ENCODE measurements around the gene LIPN. TPM values are rescaled to one million over a fixed set of nuclear protein-coding genes. Genes with fewer than 3 reads are reported as not detected.
A peak's percentile ranks its signal among the peaks of the same experiment; 100 is the strongest.

The LIPN gene
- total and polyA plus RNA-seq, 2 experiments from 2014 or later = 0.17 TPM; not detected in 1

- 35% methylated on average over 5 of the region's 5 CpGs for WGBS (ENCODE audit: low lambda C conversion rate, missing lambda C conversion rate)
- peak; percentile 73 for DNase-seq (ENCODE audit: low spot score)
- H2AFZ ChIP-seq = no peak overlapping the region
Measured at GRCh38 chr10:88810196-88810961, 50.6 kb downstream of the LIPN start.

DNA sequence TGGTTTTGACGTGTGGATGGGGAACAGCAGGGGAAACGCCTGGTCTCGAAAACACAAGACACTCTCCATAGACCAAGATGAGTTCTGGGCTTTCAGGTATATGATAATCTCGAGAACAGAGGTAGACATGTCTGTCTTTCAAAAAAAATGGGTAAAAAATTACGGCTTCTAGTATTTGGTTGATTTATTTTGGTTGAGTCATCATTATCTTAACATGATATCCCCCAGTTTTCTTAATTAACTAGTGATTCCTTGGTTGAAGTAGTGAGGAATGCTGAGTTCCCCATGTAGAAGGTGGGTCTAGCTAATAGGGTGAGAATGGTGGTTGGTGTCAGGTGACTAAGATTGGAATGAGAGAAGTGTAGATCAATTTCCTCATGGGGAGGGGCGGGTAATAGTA lies 53.4 kb downstream of the LIPN start:
- Histone ChIP-seq H3K36me3 (replicated peaks; ENCODE audit: insufficient read depth, low read depth) (no peaks in the 10 kb centered on the region), H4K20me1 (ENCODE audit: insufficient read depth, poor library complexity, severe bottlenecking) (no peaks in the 10 kb centered on the region), H3K27me3 (no peaks in the 10 kb centered on the region), H3K4me2 (no peak overlapping the region), H3K4me3 (no peak overlapping the region), H3K4me1 (ENCODE audit: insufficient read depth) (no peaks in the 10 kb centered on the region), H3K79me2 (no peaks in the 10 kb centered on the region), H3K27ac (no peak overlapping the region), H3K9me2 (replicated peaks; ENCODE audit: insufficient read depth) (no peaks in the 10 kb centered on the region), H3K9me3 (ENCODE audit: low read depth) (no peaks in the 10 kb centered on the region), H2AFZ (no peak overlapping the region)
- TF ChIP-seq EZH2 (IDR thresholded peaks at IDR 0.05; ENCODE audit: borderline replicate concordance) = no peak
- no peak for TF ChIP-seq CTCF (IDR thresholded peaks at IDR 0.05; ENCODE audit: poor library complexity)
- no peak for TF ChIP-seq EZH2phosphoT487 (IDR thresholded peaks at IDR 0.05; ENCODE audit: low read depth, severe bottlenecking, unreplicated experiment)
- DNase-seq (ENCODE audit: low spot score) = no peak
- 88% methylated on average over 6 of the region's 6 CpGs for WGBS (ENCODE audit: low lambda C conversion rate, missing lambda C conversion rate)

More at GRCh38 chr10:88810196-88810961, 50.6 kb downstream of the LIPN start:
- TF ChIP-seq EZH2phosphoT487 (IDR thresholded peaks at IDR 0.05; ENCODE audit: low read depth, severe bottlenecking, unreplicated experiment) (no peak), CTCF (IDR thresholded peaks at IDR 0.05; ENCODE audit: poor library complexity) (peak; percentile 68)
- H3K27ac ChIP-seq = no peak overlapping the region
- no peaks in the 10 kb centered on the region for H3K79me2 ChIP-seq
- no peaks in the 10 kb centered on the region for H3K9me3 ChIP-seq (ENCODE audit: low read depth)
- H3K36me3 ChIP-seq (replicated peaks; ENCODE audit: insufficient read depth, low read depth) = no peaks in the 10 kb centered on the region
- H3K9me2 ChIP-seq (replicated peaks; ENCODE audit: insufficient read depth) = no peaks in the 10 kb centered on the region
- H3K4me3 ChIP-seq = no peak overlapping the region
- H3K27me3 ChIP-seq = no peaks in the 10 kb centered on the region
- no peak overlapping the region for H3K4me2 ChIP-seq
- no peaks in the 10 kb centered on the region for H4K20me1 ChIP-seq (ENCODE audit: insufficient read depth, poor library complexity, severe bottlenecking)
- H3K4me1 ChIP-seq (ENCODE audit: insufficient read depth) = no peaks in the 10 kb centered on the region

- Histone ChIP-seq H3K27me3 (no peaks in the 10 kb centered on the region), H3K36me3 (replicated peaks; ENCODE audit: insufficient read depth, low read depth) (no peaks in the 10 kb centered on the region), H3K27ac (no peak overlapping the region), H3K79me2 (no peaks in the 10 kb centered on the region), H3K9me3 (ENCODE audit: low read depth) (no peaks in the 10 kb centered on the region), H2AFZ (no peak overlapping the region), H4K20me1 (ENCODE audit: insufficient read depth, poor library complexity, severe bottlenecking) (no peaks in the 10 kb centered on the region), H3K4me3 (no peak overlapping the region), H3K9me2 (replicated peaks; ENCODE audit: insufficient read depth) (no peaks in the 10 kb centered on the region), H3K4me2 (no peak overlapping the region), H3K4me1 (ENCODE audit: insufficient read depth) (no peaks in the 10 kb centered on the region)
- TF ChIP-seq CTCF (IDR thresholded peaks at IDR 0.05; ENCODE audit: poor library complexity) (no peak), EZH2 (IDR thresholded peaks at IDR 0.05; ENCODE audit: borderline replicate concordance) (no peak), EZH2phosphoT487 (IDR thresholded peaks at IDR 0.05; ENCODE audit: low read depth, severe bottlenecking, unreplicated experiment) (no peak)
- 92% methylated on average over 3 of the region's 3 CpGs for WGBS (ENCODE audit: low lambda C conversion rate, missing lambda C conversion rate)
- no peak for DNase-seq (ENCODE audit: low spot score)
Measured at GRCh38 chr10:88819290-88819689, 59.5 kb downstream of the LIPN start.

All from hepatocyte (in vitro differentiated cells).